DMS 273 treated with DMSO at 0.1 percent for 48 hours (cell line): ENCODE results near the gene GLIS1.
"Not testable (repeated sequence)": the region's sequence is repeated elsewhere in the genome, so short reads cannot be mapped to it uniquely, and the experiment has no call there.

Source experiments
- DNase-seq: peaks from one replicate; lab custom pipeline; 2025; lab: John Stamatoyannopoulos, UW

The GLIS1 gene

DNA sequence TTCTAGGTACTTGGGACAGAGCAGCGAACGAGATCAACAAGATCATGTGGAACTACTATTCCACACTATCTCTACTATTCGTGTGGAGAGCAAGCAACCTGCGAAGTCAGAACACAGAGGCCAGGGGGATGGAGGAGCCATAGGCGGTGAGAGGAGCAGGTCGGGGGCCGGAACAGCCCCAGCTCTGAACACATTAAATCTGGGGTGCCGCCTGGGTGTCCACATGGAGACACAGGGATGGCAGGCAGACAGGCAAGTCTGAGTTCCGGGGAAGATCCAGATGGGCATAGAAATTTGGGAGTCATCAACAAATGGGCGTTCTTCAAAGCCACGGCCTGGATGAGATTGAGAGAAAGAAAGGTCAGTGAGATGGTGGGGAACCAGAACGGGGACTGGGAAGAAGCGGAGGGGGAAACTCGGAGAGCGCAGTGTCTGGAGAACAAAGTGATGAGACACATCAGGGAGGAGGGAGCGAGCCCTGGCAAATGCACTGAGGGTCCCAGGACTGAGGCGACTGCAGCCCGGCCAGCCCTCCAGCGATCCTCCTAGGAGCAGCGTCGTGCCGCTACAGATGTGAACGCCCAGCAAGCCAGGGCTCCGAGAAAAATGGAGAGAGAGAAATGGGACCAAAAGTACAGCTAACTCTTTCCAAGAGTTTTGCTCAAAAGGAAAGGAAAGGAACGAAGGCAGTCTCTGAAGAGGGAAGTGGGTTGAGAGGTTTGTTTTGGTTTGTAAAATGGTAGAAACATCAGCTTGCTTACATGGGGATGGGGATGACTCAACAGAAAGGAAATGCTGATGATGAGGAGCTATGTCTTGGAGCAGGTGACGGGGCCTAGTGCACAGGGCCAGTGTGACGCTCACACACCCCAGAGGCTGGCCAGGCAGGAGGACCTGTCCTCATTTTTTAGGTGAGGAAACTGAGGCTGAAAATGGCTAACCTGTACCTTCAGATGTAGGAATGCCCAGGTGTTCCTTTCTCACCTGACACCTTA lies 84.5 kb downstream of the GLIS1 start:
- no peak for DNase-seq

DNA sequence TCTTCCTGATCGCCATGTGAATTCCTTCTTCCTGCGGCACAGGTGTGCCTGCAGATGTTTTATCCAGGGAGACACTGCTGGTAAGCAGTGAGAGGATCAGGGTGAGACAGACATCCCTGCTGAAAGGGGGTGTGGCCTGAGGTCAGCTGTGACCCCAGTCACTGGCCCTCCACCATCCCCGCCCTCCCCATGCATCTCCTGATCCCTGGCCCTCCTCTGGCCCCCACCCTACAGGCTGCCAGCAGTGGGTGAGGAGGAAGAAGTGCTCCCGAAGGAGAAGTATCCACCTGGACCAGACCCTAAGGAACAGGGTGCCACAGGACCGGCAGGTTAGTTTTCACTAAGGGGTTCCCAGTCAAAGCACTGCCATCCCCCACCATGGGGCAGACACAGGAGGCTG lies 85.3 kb downstream of the GLIS1 start:
- DNase-seq: no peak

DNA sequence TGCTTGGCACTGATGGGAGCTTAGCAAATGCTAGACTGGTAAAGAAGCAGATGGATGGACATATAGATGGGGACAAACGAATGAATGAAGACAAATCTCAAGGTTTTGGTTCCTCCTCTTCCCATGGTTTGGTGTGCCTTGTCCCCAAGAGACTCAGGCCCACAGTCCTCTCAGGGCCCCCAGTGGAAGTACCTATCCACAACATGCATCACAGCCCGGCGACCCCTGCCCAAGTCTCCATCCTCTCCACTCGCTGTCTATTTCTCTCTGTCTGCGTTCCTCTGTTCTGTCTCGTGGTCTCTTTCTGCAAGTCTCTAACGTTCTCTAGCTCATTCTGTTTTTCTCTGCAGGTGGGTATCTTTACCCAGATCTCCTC lies 85.8 kb downstream of the GLIS1 start:
- no peak for DNase-seq

DNA sequence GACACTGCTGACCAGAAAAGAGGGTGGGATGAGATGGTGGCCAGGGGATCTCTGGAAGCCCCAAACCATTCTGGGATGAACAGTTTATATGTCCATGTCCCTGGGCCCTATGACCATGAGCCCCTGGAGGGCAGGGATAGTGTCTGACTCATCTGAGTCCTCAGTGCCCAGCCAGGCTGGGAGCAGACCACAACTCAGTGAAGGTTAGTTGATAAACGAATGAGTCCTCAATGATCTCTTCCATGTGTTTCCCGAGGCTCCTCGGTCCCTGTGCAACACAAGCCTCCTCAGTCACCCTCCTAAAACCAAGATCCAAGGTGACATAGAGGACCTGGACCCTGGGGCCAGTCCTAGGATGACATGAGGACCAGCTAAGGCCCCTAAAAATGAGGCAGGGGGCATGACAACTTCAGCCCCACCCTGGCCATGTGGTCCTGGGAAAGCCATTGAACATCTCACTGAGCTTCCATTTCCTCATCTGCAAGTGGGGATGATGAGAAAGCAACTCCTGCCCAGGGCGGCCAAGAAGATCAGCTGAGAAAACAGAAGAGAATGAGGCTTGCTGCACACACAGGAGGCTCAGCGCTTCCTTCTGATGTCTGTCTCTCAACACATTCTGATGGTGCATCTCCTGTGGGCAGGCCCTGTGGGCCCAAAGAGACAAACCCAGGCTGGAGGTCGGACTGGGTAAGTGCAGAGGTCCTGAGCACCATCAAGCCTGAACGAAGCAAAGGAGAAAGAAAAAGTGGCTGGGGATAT lies 86.3 kb downstream of the GLIS1 start:
- DNase-seq: no peak

DNA sequence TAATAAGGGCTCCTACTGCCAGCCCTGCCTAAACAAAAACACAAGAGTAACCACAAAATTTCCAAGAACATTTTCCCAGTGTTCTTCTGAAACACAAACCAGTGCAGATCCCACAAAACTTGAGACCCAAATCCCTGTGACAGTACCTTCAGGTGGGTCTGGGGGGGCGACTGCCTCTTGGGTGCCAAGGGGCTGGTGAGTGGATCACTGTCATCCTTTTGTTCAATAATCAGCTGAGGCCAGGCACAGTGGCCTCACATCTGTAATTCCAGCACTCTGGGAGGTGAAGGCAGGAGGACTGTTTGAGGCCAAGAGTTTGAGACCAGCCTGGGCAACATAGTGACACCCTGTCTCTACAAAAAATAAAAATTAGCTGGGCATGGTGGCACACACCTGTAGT lies 87.6 kb downstream of the GLIS1 start:
- no peak for DNase-seq

DNA sequence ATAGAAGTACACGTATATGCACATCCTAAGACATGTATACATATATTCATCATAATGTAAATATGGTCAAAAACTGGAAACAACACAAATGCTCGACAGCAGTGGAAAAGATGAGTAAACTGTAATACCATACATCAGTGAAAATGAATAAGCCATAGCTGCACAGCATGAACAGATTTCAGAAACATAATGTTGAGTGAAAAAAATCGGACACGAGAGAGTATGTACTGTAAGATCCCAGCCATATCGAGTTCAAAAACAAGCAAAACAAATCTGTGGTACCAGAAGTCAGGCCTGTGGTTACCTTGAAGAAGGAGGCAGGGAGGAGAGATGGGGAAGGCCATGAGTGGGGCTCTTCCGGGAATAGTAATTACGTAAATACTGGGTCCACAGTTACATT lies 90.4 kb downstream of the GLIS1 start:
- no peak for DNase-seq

GRCh38 chr1:53647915-53648314 lies 91.0 kb downstream of the GLIS1 start:
- not testable (repeated sequence) for DNase-seq

DNA sequence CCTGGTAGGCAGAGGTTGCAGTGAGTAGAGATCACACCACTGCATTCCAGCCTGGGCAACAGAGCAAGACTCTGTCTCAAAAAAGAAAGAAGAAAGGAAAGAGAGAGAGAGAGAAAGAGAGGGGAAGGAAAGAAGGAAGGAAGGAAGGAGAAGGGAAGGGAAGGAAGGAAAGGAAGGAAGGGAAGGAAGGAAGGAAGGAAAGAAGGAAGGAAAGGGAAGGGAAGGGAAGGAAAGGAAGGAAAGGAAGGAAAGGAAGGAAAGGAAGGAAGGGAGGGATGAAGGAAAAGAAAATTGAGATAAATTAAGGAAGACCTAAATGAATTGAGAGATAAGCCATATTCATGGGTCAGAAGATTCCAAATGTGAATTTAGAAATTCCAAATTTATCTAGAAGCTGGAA lies 92.2 kb downstream of the GLIS1 start:
- no peak for DNase-seq

DNA sequence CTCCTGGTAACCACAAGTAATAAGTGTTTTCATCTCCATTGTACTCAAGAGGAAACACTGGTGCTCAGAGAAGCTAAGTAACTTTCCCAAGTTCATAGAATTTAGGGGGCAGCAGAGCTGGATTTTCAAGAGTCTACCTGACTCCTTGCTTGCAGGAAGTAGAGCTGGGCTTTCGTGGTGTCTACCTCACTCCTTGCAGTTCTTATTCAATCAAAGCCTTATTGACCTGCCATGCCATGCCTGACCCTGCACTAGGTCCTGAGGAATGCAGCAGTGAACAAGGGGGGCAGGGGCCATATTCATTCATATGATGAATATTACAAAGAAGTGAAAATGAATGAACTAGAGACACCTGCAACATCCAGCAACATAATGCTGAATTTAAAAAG lies 93.3 kb downstream of the GLIS1 start:
- no peak for DNase-seq

DNA sequence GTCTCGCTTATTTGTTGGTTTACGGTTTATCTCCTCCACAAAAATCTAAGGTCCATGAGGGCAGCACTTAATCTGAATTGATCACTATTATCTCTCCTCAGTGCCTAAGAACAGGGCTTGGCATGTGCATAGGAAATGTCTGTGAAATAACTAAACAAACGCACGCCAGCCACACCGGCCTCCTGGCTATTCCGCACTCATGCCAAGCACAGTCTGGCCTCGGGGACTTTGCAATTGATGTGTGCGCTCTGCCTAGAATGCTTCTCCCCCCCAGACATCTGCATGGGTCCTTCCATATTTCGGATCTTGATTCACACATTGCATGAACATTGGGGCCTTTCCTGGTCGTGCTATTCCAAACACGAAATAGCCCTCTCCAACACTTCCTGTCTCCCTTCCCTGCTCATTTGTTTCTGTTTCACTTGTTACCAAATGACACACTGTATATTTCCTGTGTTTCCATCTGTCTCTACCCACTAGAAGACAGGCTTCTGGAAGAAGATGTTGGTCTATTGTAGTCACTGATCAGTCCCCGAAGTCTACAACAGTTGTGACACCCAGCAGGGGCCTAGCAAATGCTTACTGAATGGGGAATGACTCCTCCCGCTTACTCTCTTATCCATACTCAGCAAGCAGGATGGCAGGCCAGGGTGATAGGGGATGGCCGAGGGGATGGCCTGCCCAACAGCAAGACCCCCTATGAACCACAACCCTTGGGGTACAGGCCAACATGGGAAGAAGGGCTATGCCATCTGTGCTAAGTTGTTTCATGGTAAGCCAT lies 93.9 kb downstream of the GLIS1 start:
- no peak for DNase-seq

GRCh38 chr1:53644496-53644895 lies 94.5 kb downstream of the GLIS1 start:
- DNase-seq: no peak

GRCh38 chr1:53643881-53644390 lies 95.0 kb downstream of the GLIS1 start:
- DNase-seq: no peak

DNA sequence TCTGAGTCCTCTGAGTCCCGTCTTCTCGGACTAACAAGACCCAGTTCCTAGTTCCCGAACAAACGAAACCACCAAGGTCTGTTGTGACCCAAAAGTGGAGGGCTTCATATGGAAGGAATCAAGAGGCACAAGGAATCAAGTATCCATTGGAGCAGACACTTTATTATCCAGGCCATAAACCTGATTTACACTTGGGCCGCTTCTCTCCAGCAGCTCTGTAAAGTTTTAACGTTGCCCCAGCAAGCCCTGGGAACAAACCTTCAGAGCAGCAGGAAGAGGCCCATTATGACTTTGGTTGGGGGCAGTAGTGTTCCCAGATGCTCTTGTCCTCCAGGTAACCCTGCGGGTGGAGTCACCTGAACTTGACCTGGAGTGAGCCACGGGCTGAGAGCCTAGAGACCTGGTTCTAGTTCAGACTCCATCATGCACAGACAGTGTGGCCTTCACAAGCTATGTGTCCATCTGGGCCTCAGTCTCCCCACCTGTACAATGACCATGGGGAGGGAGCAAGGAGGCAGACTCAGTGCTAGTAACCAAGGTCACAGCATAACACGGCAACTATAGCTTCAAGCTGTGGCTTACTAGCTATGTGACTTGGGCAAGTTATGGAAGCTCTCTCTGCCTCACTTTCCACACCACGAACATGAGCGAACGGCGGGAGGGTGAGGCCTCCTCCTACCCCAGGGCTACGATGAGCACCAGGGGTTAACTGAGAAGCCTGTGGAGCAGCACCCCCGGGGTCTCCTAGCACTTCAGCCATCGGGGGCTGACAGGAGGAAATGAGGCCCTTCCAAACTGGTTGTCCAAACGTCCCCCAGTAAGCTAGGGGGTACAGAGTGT lies 95.7 kb downstream of the GLIS1 start:
- DNase-seq: no peak

- DNase-seq: no peak
Measured at GRCh38 chr1:53642607-53643006, 96.4 kb downstream of the GLIS1 start.

DNA sequence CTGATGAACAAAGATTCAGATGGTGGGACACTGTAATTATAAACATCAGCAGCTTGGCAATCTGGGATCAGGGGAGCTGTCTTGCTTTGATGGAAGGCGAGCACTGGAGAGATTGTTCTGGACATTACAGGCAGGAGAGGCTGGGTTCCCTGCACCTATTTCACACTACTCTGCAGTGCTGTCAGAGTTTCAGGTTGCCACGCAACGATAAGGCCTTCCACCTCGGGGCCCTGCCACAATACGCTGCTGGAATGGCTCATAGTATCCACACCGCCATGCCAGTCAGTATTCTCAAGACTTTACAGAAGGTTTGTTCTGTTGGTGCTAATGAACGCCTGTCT lies 96.8 kb downstream of the GLIS1 start:
- no peak for DNase-seq

DNA sequence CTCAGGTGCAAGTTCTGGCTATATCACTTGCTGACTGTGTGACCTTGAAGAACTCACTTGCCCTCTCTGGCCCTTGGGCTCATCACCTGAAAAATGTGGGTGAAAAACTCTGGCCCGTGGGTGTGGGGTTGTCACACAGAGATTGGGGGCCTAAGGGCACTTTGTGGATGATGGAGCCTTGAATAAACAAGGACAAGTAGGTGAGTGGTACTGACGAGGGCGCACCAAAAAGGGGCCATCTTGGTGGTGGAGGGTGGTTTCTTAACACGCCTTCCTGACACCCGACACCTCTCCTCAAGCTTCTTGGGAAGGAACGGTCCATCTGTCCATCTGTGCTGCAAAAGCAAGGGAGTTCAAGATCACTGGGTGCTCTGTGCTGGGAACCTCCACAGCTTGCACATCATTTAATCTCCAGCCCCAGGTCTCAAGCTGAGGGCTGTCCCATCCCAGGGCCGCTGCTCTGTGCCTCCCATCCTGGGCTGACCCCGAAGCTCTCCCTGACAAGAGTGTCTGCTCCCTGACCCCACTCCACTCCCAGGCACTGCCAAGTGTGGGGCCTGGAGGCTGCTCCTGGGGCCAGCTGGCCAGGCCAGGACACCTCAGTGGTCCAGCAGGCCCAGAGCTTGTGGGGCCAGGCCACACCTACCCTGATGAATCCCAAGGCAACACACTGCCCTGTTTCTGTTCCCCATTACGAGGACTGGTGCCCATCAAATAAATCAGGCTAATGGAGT lies 97.3 kb downstream of the GLIS1 start:
- peak; percentile 76 for DNase-seq

GRCh38 chr1:53640701-53641075 lies 98.3 kb downstream of the GLIS1 start:
- DNase-seq: no peak

GRCh38 chr1:53639996-53640700 lies 98.8 kb downstream of the GLIS1 start:
- DNase-seq: no peak

DNA sequence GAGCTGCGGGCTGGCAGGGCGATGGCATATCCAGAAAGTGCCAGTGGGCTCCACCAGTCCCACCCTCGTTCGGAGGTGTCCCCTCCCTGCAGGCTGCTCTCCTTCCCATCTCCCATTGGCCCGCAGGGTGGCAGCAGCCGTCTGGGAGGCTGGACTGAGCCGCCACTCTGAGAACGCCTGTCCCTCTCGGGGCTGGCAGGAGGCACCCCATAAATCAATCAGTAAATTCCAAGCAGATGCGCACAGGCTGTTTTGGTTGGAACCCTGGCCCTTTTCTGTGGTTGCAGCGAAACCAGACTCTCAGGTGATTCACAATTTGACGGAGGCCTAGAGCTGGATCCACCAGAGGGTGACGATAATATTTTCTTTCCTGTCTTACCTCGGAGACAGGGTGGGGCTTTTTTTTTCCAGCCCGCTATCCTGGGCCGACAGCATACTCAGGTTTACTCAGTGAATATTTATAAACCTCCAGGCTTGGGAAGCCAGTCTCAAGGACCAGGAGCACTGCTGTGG lies 99.7 kb downstream of the GLIS1 start:
- peak; percentile 80 for DNase-seq
